Measurements from ENCODE around the gene GET4. TPM values are rescaled to one million over a fixed set of nuclear protein-coding genes. Genes with fewer than 3 reads are reported as not detected.

GET4 gene
- total and polyA plus RNA-seq, 12 donors = 14.7 to 38.6 (median 20.8) TPM

DNA sequence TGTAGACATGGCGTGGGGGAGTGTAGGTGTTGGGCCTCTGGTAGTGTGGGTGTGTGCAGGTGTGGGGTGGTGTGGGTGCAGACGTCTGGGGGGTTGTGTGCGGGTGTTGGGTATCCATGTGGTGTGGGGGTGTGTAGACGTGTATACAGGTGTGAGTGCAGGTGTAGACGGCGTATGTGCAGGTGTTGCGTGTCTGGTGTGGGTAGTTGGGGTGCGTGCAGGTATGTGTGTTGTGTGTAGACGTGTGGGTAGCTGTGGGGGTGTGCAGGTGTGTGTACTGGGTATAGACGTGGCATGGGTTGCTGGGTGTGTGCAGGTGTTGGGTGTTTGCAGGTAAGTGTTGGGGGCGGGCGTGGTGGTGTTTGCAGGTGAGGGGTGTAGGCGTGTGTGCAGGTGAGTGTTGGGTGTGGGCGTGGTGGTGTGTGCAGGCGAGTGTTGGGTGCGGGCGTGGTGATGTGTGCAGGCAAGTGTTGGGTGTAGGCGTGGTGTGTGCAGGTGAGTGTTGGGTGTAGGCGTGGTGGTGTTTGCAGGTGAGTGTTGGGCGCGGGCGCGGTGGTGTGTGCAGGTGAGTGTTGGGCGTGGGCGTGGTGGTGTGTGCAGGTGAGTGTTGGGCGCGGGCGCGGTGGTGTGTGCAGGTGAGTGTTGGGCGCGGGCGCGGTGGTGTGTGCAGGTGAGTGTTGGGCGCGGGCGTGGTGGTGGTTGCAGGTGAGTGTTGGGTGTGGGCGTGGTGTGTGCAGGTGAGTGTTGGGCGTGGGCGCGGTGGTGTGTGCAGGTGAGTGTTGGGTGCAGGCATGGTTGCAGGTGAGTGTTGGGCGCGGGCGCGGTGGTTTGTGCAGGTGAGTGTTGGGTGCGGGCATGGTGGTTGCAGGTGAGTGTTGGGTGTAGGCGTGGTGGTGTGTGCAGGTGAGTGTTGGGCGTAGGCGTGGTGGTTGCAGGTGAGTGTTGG is 16.6 kb downstream of the GET4 start:
- DNase-seq (peak in 1 of 2 donors; percentile 6), ATAC-seq (no peak)
- intact Hi-C loops (cut with DNase I) = no loop called here
- H3K27ac ChIP-seq = no peak overlapping the region
- H3K9me3 ChIP-seq = no peaks in the 10 kb centered on the region
- peaks cover 0 to 83% (median 52%) of the 10 kb centered on the region in 9 donors for H3K36me3 ChIP-seq
- TF ChIP-seq, protein P1, sequence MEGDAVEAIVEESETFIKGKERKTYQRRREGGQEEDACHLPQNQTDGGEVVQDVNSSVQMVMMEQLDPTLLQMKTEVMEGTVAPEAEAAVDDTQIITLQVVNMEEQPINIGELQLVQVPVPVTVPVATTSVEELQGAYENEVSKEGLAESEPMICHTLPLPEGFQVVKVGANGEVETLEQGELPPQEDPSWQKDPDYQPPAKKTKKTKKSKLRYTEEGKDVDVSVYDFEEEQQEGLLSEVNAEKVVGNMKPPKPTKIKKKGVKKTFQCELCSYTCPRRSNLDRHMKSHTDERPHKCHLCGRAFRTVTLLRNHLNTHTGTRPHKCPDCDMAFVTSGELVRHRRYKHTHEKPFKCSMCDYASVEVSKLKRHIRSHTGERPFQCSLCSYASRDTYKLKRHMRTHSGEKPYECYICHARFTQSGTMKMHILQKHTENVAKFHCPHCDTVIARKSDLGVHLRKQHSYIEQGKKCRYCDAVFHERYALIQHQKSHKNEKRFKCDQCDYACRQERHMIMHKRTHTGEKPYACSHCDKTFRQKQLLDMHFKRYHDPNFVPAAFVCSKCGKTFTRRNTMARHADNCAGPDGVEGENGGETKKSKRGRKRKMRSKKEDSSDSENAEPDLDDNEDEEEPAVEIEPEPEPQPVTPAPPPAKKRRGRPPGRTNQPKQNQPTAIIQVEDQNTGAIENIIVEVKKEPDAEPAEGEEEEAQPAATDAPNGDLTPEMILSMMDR (IDR thresholded peaks at IDR 0.05) = no peak
- 97 to 99% methylated on average over 45 to 48 of the region's 48 CpGs for WGBS, 2 donors
- no peaks in the 10 kb centered on the region for H3K27me3 ChIP-seq
- peaks cover 0 to 9% (median 8%) of the 10 kb centered on the region in 9 donors for H3K4me1 ChIP-seq
- no peak overlapping the region for H3K4me3 ChIP-seq

- DNase-seq (peak in 1 of 2 donors; percentile 9), ATAC-seq (no peak)
- Histone ChIP-seq H3K4me3 (no peak overlapping the region), H3K27ac (no peak overlapping the region), H3K4me1 (peaks cover 0 to 15% (median 11%) of the 10 kb centered on the region in 9 donors), H3K27me3 (no peaks in the 10 kb centered on the region), H3K36me3 (peaks cover 0 to 81% (median 44%) of the 10 kb centered on the region in 9 donors), H3K9me3 (no peaks in the 10 kb centered on the region)
- TF ChIP-seq, protein P1 (IDR thresholded peaks at IDR 0.05) = no peak
- 93 to 94% methylated on average over 19 of the region's 19 CpGs for WGBS, 2 donors
- intact Hi-C loops (cut with DNase I) = no loop called here
Observed at GRCh38 chr7:893686-894085, 17.3 kb downstream of the GET4 start.

GRCh38 chr7:894164-894867 is 18.0 kb downstream of the GET4 start:
- DNase-seq (peak in 1 of 2 donors; percentile 8), ATAC-seq (no peak)
- H3K27ac ChIP-seq = no peak overlapping the region
- H3K4me3 ChIP-seq = no peak overlapping the region
- no peaks in the 10 kb centered on the region for H3K9me3 ChIP-seq
- H3K36me3 ChIP-seq = peaks cover 0 to 81% (median 39%) of the 10 kb centered on the region in 9 donors
- WGBS, 2 donors = 93 to 96% methylated on average over 40 of the region's 40 CpGs
- H3K4me1 ChIP-seq = peaks cover 0 to 15% (median 11%) of the 10 kb centered on the region in 9 donors
- no peaks in the 10 kb centered on the region for H3K27me3 ChIP-seq
- intact Hi-C loops (cut with DNase I) = no loop called here
- TF ChIP-seq, protein P1 (IDR thresholded peaks at IDR 0.05) = no peak

GRCh38 chr7:894927-895450 is 18.6 kb downstream of the GET4 start:
- Histone ChIP-seq H3K9me3 (no peaks in the 10 kb centered on the region), H3K27me3 (no peaks in the 10 kb centered on the region), H3K27ac (no peak overlapping the region), H3K4me3 (no peak overlapping the region), H3K36me3 (peaks cover 0 to 83% (median 39%) of the 10 kb centered on the region in 9 donors), H3K4me1 (peaks cover 0 to 15% (median 11%) of the 10 kb centered on the region in 9 donors)
- intact Hi-C loops (cut with DNase I) = no loop called here
- TF ChIP-seq, protein P1 (IDR thresholded peaks at IDR 0.05) = no peak
- 92 to 94% methylated on average over 21 of the region's 21 CpGs for WGBS, 2 donors
- peak in 1 of 2 donors; percentile 10 for DNase-seq
- no peak for ATAC-seq
